Daoy (cell line): ENCODE measurements around the gene GLB1L. TPM values are rescaled to one million over a fixed set of nuclear protein-coding genes. Genes with fewer than 3 reads are reported as not detected.
"Not testable (repeated sequence)": the region's sequence is repeated elsewhere in the genome, so short reads cannot be mapped to it uniquely, and the experiment has no call there.

Source experiments
- DNase-seq: peaks from one replicate; pipeline ENCODE4 v3.0.0-alpha.2; 2015; ENCODE audit warnings: low read depth
- total RNA-seq: library from RNA; depleted of rRNA; stranded (reverse); fragments of >200 nt; shearing (Covaris generic); gene quantifications from 2 replicates; pipeline ENCODE4 v1.2.3, GENCODE V29; 2014; rRNA removed

The GLB1L gene
- total RNA-seq: 2.7 and 3.2 TPM in 2 replicates

DNA sequence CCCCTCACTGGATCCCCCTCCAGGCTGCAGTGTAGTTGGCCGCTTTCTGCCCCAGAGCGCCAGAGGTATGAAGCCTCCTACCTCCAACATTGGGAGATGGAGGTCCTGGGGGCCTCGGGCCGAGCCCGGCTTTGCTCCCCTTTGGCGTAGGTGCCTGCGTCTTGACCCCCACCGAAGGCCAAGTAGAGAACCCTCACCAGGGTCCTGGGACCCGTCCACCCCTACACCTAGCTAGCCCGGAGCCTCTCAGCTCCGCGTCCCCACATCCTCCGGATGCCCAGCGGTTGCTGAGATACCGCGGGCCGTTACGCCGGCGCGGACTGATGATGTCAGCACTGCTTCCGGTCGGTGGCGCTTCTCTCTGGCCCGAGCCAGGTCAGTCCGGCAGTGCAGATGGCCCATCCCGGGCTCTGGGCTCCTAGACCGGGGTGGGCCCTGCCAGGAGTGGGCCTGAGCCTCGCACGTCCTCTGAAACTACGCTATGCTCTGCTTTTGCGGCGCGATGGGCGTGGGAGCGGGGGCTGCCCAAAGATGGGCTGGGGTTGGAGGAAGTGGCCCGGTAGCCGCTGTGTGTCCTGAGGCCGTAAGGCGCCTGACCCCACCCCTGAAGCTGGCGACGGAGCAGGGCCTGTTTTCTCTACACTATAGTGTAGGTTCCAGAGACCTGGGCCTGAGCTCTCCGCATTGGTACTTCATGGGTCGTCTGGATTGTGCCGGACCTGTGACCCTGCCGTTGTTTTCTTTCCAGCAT is at the start of gene GLB1L, which contains the start of gene STK16:
GLB1L (minus strand) TSS at position 297 of the 751 bp plus-strand sequence. CDS start 1,871 bp downstream, outside the sequence.
STK16 (plus strand) TSS at position 332 of the 751 bp plus-strand sequence. CDS start 521 bp downstream, outside the sequence.
- DNase-seq: peak; percentile 95

DNA sequence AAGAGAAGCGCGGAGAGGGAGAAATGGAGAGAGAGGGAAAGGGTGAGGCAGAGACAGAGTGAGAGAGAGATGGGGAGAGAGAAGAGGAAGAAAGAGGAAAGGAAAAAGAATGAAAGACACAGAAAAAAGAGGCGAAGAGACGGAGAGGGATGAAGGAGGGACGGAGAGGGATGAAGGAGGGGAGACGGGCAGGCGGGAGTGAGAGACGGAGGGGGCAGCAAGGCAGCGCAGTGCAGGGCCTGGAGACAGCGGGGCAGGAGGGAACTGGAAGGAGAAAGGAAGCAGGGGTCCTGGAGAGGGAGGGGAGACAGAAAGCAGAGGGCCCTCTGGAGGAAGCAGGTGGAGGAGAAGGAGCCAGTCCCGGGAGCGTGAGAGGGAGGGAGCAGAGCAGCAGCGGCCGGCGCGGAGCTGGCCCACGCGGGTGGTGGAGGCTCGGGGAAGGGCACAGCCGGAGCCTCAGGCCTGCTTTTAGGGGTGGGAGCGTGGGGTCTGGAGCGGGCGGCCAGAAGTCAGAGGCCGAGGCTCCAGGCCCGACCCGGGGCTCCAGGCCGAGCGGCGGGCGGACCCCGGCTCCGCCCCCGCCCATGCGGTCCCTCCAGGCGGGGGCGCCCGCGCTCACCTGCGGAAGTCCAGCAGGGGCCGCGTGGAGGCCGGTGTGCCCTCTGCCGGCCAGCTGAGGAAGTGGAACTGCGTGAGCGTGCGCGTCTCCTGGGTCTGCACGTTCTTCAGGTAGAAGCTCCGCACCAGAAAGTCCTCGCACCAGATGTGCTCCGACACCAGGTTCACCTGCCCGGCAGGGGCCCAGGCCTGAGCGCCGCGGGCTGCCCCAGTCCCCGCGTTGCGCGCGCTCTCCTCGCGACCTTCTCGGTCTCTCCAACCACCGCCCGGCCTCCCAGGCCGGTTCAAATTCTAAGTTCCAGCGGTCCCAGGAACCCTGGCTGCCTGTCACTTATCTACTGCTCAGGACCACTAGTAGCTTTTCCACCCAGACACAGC is 49.4 kb upstream of the GLB1L start:
- DNase-seq: peak; percentile 87

GRCh38 chr2:219293736-219294231 is 48.5 kb upstream of the GLB1L start:
- DNase-seq: no peak

GRCh38 chr2:219292616-219293015 is 47.4 kb upstream of the GLB1L start:
- DNase-seq: no peak

DNA sequence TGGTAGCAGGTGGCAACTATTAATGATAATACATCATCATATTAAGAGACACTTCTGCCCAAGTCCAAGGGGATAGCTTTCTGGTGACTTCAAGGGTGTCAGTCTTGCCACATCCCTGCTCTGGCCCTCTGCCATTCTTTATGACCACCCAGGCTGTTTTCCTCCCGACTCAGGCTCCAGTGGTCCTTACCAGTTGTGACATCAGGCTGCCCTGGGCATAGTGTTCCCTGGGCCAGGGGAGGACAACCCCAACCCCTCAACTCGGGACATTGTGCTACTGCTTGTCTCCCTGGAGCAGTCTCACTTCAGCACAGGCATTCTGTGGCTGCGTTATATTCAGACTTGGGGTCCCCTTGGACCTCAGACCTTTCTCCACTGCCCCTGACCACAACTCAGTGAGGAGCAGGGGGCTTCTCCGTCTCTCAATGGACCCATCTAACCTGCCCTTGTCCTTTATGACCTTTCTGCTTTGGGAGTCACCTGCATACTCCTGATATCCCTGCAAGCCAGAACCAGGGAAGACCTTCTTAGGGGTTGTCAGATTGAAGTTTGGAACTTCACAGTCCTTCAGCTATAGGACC is 46.8 kb upstream of the GLB1L start:
- DNase-seq: no peak

DNA sequence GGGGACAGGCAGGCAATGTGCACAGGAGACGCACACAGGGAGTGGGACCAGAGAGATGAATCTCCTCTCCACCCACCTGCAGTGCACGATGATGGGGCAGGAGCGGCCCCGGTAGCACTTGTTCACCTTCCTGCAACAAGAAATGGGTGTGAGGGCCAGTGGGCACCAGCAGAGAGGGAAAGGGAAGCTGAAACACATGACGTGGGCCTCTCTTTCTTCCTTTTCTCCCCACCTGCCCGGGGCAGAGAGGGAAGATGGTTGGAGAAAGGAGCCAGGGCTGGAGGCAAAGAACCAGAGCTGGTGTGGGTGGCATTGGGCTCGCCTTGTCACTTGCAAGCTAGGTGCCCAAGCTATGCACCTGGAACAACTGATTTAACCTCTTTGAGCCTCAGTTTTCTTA is 46.1 kb upstream of the GLB1L start:
- no peak for DNase-seq

DNA sequence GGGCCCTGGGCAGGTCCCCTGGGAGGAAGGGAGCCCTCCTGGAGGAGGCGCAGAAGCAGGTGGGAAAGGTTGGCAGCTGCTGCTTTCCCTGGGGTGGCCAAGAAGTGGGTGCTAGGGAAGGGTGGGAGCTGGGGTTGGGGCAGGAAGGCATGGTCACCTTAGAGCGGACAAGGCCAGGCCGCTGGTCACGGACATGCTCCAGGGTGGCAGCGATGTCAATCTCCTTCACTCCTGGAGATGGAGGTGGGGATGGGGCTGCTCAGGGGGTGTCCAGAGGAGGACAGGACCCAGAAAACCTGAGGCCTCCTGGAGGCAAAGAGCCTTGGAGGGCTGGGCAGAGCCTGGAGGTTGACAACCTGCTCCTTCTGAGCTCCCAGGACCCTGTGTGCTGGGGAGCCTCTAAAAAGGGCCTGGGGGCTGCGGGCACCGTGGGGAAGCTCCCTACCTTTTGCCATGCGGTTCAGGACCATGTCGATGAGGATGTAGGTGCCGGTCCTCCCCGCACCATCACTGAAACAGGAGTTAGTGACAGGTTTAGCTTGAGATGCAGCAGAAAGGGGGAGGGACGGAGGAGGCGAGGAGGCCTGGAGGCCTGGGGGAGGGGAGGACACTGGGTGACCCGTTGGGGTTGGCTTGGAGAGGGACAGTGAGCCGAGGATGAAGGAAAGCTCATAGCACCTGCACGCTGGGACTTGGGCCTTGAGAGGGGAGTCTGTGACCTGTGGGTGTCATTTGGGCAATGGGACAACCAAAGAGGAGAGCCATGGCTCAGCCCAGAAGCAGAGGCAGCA is 45.3 kb upstream of the GLB1L start:
- no peak for DNase-seq

DNA sequence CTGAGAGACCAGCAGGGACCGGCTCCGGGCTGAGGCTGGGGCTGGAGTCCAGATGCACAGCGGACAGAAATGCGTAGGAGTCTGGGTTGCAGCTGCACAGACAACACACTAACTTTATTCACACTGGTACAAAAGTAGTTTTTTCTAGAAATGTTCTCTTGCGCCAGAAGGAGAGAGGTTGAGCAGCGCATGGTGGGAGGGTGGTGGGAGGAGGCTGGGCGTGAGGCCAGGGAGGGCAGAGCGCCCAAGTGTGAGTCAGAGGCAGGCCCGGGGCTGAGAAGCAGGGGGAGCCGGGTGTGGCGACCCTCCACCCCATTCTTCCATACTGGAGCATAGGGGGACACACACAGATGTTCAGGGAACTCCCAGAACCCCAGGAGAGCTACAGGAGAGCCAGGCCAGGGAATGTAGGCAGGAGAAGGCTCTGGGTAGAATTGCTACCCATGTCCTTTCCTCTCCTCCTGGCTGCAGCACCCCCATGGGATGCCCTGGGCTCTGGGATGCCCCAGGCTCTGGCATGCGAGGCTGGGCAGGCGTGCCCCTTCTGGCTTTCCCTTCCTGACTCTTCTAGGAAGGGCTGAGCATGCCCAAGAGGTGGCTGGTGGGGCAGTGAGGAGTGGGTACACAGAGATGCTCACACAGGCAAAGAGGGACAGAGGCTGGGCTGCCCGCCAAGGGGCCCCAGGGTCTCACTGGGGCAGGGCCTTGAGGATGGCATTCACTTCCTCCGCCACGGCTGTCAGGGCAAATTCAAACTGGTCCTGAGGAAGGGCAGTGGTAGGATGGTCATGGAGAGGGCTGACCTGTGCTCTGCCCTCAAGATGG is 44.5 kb upstream of the GLB1L start:
- peak; percentile 88 for DNase-seq

DNA sequence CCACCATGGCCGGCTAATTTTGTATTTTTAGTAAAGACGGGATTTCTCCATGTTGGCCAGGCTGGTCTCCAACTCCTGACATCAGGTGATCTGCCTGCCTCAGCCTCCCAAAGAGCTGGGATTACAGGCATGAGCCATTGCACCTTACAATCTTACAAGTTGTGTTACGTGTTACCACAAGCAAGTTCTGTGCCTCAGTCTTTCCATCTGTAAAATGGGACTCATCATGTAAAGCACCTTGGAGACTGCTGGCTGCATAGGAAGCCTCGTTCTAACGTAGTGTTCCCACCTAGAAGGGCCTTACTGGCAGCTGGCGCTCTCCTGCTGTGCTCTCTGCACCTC is 43.9 kb upstream of the GLB1L start:
- DNase-seq: no peak

- DNase-seq: no peak
Observed at GRCh38 chr2:219287580-219288265, 42.5 kb upstream of the GLB1L start.

- not testable (repeated sequence) for DNase-seq
Observed at GRCh38 chr2:219287116-219287440, 41.8 kb upstream of the GLB1L start.

GRCh38 chr2:219286436-219287115 is 41.3 kb upstream of the GLB1L start:
- no peak for DNase-seq

DNA sequence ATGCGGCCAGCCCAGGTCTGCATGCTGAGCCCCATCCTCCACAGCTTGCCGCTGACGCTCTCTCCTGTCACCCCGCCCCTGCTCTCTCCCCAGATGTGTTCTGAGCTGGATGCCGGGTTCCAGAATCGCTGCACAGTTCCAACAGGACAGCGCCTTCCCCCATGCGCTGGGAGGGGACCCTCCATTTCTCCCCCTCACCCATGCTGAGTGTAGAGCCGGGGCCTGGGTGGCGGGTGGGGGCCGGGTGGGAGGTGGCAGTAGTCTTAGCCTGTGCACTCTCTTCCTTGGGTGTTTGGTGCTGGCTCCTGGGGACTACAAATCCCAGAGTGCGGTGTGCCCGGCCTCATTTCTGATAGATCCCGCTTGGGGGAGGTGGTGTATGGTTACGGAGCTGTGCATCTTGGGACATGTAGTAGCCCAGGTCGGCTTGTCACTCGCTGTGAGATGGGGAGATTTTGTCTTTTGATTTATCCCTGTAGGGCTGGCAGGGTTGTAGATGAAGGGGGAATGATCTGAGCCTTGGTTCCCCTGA is 40.7 kb upstream of the GLB1L start:
- no peak for DNase-seq

GRCh38 chr2:219285373-219285735 is 40.1 kb upstream of the GLB1L start:
- no peak for DNase-seq

GRCh38 chr2:219284501-219285372 is 39.5 kb upstream of the GLB1L start:
- no peak for DNase-seq

DNA sequence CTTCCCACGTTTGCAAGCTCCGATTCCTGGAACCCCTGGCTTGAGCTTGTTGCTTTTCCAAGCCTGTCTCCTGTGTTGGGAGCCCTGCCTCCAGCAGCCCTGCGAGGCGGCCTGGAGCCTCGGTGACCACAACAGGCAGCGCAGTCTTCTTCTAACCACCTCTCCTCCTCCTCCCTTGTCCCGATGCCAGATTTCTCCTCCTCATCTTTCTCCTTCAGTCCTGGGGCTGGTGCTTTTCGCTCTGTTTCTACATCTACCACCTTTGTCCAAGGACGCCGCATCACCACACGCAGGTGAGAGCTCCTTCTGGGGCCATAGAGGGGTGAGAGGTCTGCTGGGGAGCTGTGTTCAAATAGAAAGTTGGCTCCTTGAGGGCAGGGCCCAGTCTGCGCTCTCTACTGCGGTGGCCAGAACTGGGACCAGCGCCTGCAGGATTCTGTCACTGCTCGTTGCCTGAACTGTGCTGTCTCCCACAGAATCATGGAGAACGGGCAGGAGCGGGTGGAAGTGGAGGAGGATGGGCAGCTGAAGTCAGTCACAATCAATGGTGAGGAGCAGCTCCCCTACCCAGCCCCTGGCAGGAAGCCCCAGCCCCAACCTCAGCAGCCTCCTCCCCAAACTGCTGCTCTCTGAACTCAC is 37.8 kb upstream of the GLB1L start:
- no peak for DNase-seq

GRCh38 chr2:219282375-219282774 is 37.1 kb upstream of the GLB1L start:
- no peak for DNase-seq

GRCh38 chr2:219281588-219281987 is 36.3 kb upstream of the GLB1L start:
- DNase-seq: no peak
